ENCODE results near the gene AAK1. TPM values are rescaled to one million over a fixed set of nuclear protein-coding genes. Genes with fewer than 3 reads are reported as not detected.

Gene AAK1
- total and polyA plus RNA-seq, 2 donors (not counting 3 experiments of a cell fraction or from before 2014, with no cell fraction given) = 31.0 to 127 TPM

DNA sequence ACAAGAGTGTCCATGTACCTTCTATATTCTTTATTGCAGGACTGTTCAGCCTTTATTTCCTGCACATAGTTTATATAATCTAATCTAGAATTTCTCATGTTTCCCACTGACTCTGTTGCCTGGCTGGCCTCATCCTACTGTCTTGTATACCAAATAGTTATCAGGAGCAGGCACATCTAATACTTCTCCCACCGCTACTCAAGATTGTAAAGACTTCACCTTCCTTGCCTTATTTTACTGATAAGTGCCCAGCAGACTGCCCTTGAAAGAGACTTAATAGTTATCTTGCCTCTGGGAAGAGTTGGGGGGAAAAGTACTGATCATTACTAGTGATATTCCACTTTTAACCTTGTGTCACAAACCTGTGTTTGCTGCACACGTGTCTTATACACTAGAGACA, 26.1 kb upstream of the AAK1 start:
- Histone ChIP-seq H3K27me3 (ENCODE audit: control insufficient read depth in 2 of 2, insufficient read depth in 2 of 2, low read length in 2 of 2) (no peaks in the 10 kb centered on the region), H3K9me1 (replicated peaks; ENCODE audit: control insufficient read depth, extremely low read depth, insufficient read depth, low read length) (no peaks in the 10 kb centered on the region), H2AFZ (ENCODE audit: low read depth, low read length) (peak overlapping the region; percentile 15), H4K20me1 (replicated peaks; ENCODE audit: control insufficient read depth, extremely low read depth, insufficient read depth, low read length) (no peaks in the 10 kb centered on the region), H3K4me1 (ENCODE audit: control insufficient read depth, extremely low read depth, insufficient read depth, low read length) (peaks cover 26% of the 10 kb centered on the region), H3K9ac (replicated peaks; ENCODE audit: extremely low read depth, insufficient read depth, low read length) (no peak overlapping the region), H3K27ac (ENCODE audit: insufficient read depth, low read depth, low read length) (no peak overlapping the region), H3K4me3 (replicated peaks in 1 of 3; ENCODE audit: insufficient read depth in 1 of 3, low read depth in 1 of 3, low read length in 3 of 3) (no peak overlapping the region), H3K36me3 (ENCODE audit: control insufficient read depth in 2 of 2, extremely low read depth in 1 of 2, insufficient read depth in 2 of 2, low read length in 2 of 2) (no peaks in the 10 kb centered on the region), H3K79me2 (ENCODE audit: control insufficient read depth, insufficient read depth, low read length) (no peaks in the 10 kb centered on the region), H3K9me3 (replicated peaks; ENCODE audit: control insufficient read depth, insufficient read depth, low read length) (no peaks in the 10 kb centered on the region), H3K4me2 (ENCODE audit: insufficient read depth, low read length) (no peak overlapping the region)
- DNase-seq (ENCODE audit: low read depth, low spot score) (no peak), FAIRE-seq (no peak)
- ChIA-PET POLR2A (no interaction called here), CTCF (no interaction called here)
- intact Hi-C loops (cut with micrococcal nuclease) (loop anchor here (2.0 kb wide), 1 partner anchor 27 kb away; the partner anchor contains the start of gene AAK1), dilution Hi-C loops (cut with MboI; ENCODE audit: extremely low pct_ligation_motif_present, low sequenced_read_pairs) (no loop called here)
- no TSS peak for BruUV-seq (replicated peaks)
- TF ChIP-seq JUN (IDR thresholded peaks at IDR 0.05; ENCODE audit: borderline replicate concordance, insufficient read depth, insufficient read length, low read depth) (no peak), EZH2 (IDR thresholded peaks at IDR 0.05; ENCODE audit: borderline replicate concordance, low read depth, low read length, severe bottlenecking) (no peak), MYC (IDR thresholded peaks at IDR 0.05; ENCODE audit: low read depth, low read length) (no peak), GATA2 (IDR thresholded peaks at IDR 0.05; ENCODE audit: insufficient read depth, insufficient read length, low read depth, low read length) (no peak)
- TF ChIP-seq, protein P1, sequence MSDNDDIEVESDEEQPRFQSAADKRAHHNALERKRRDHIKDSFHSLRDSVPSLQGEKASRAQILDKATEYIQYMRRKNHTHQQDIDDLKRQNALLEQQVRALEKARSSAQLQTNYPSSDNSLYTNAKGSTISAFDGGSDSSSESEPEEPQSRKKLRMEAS (IDR thresholded peaks at IDR 0.05; ENCODE audit: insufficient read depth, insufficient read length) = no peak
- TF ChIP-seq, protein P2, sequence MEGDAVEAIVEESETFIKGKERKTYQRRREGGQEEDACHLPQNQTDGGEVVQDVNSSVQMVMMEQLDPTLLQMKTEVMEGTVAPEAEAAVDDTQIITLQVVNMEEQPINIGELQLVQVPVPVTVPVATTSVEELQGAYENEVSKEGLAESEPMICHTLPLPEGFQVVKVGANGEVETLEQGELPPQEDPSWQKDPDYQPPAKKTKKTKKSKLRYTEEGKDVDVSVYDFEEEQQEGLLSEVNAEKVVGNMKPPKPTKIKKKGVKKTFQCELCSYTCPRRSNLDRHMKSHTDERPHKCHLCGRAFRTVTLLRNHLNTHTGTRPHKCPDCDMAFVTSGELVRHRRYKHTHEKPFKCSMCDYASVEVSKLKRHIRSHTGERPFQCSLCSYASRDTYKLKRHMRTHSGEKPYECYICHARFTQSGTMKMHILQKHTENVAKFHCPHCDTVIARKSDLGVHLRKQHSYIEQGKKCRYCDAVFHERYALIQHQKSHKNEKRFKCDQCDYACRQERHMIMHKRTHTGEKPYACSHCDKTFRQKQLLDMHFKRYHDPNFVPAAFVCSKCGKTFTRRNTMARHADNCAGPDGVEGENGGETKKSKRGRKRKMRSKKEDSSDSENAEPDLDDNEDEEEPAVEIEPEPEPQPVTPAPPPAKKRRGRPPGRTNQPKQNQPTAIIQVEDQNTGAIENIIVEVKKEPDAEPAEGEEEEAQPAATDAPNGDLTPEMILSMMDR (IDR thresholded peaks at IDR 0.05; ENCODE audit: extremely low read depth in 1 of 2, insufficient read depth in 1 of 2, low read depth in 1 of 2, low read length in 2 of 2) = no peak

Data from endothelial cell of umbilical vein (primary cell).